HCT116 (cell line): Measurements from ENCODE around the gene GRM4.

Experiments used
- CEBPB ChIP-seq: IDR thresholded peaks from 2 replicates; pipeline ENCODE4 v1.6.1; 2012; ENCODE audit warnings: low read depth
- EZH2 ChIP-seq: fragments of 200-600 bp; sonication (generic); IDR thresholded peaks from 2 replicates; pipeline ENCODE4 v1.6.1; 2017; ENCODE audit warnings: antibody characterized with exemption, mixed run types
- JUND ChIP-seq: IDR thresholded peaks from 2 replicates; pipeline ENCODE4 v1.6.1; 2012
- POLR2AphosphoS5 ChIP-seq: IDR thresholded peaks from 2 replicates; pipeline ENCODE4 v1.6.1; 2011; ENCODE audit warnings: mild to moderate bottlenecking, low read depth, low read length, moderate library complexity
- RAD21 ChIP-seq: IDR thresholded peaks from 2 replicates; pipeline ENCODE4 v1.6.1; 2012; ENCODE audit warnings: low read depth, mild to moderate bottlenecking
- ZNF274 ChIP-seq: fragments of 200-500 bp; sonication (Bioruptor generic); IDR thresholded peaks from 2 replicates; pipeline ENCODE4 v1.6.1; 2014; ENCODE audit warnings: mild to moderate bottlenecking, low read depth, low read length, inconsistent platforms
- TF ChIP-seq, protein P1 (sequence below), 3 experiments: fragments of 200-600 bp in 1 of 3; sonication (generic) in 1 of 3; IDR thresholded peaks in 2 of 3; conservative IDR thresholded peaks in 1 of 3; 2 replicates each; pipeline ENCODE4 v1.5.1; 2012 to 2017; ENCODE audit warnings: low read depth in 2 of 3, low read length in 2 of 3, antibody characterized with exemption in 1 of 3, borderline replicate concordance in 1 of 3, control low read depth in 1 of 3, mild to moderate bottlenecking in 1 of 3, mixed read lengths in 1 of 3, mixed run types in 1 of 3, moderate library complexity in 1 of 3; ENCODE audit not compliant: insufficient read depth in 1 of 3

DNA sequence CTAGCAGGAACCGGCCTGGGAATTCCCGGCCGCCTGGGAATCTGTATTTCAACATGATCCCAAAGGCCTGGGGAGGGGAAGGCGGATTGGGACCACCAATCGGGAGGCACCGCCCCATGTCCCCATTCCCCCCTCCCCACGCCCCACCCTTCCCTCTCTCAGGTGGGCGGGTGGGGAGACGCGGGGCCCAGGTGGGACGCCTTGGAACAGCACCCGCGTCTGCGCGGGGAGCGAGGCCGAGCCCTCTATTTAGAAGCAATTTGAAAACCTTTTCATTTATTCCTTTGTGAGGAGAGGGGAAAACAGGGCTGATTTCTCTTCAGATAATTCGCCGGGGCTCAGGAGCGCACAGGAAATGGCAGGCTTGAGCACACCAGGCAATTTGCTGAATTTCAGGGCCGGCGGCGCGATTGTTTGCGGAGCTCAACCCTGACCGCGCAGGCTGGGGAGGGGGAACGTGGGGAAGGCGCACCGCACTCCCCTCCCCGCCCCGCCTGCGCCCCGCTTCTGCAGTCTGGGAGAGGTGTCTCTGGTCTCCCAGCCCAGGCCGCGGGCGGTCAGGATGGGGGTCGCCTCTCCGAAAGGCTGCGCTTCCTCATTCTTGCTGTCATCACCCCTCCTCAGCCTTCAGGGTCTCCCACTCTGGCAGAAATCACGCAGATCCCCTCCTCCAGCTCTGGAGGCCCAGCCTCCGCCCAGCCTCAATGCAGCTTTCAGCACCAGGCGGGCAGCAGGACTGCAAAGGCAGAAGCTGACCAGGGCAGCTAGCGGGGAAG, 170.0 kb downstream of the GRM4 start:
- TF ChIP-seq, protein P1, sequence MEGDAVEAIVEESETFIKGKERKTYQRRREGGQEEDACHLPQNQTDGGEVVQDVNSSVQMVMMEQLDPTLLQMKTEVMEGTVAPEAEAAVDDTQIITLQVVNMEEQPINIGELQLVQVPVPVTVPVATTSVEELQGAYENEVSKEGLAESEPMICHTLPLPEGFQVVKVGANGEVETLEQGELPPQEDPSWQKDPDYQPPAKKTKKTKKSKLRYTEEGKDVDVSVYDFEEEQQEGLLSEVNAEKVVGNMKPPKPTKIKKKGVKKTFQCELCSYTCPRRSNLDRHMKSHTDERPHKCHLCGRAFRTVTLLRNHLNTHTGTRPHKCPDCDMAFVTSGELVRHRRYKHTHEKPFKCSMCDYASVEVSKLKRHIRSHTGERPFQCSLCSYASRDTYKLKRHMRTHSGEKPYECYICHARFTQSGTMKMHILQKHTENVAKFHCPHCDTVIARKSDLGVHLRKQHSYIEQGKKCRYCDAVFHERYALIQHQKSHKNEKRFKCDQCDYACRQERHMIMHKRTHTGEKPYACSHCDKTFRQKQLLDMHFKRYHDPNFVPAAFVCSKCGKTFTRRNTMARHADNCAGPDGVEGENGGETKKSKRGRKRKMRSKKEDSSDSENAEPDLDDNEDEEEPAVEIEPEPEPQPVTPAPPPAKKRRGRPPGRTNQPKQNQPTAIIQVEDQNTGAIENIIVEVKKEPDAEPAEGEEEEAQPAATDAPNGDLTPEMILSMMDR (IDR thresholded peaks at IDR 0.05 in 2 of 3, conservative IDR thresholded peaks at IDR 0.05 in 1 of 3; ENCODE audit: borderline replicate concordance in 1 of 3, insufficient read depth in 1 of 3, low read depth in 2 of 3, low read length in 2 of 3), result no peak
- TF ChIP-seq EZH2 (no peak), CEBPB (no peak), RAD21 (no peak), JUND (no peak), ZNF274 (no peak), POLR2AphosphoS5 (no peak)
